Bronchial epithelial cell (primary cell): ENCODE measurements around the gene CCDC137. TPM values are rescaled to one million over a fixed set of nuclear protein-coding genes. Genes with fewer than 3 reads are reported as not detected.

Experiments used
- DNase-seq: peaks from one replicate; pipeline ENCODE4 v3.0.0-alpha.2; 2010; ENCODE audit warnings: low read depth
- FAIRE-seq: peaks from 2 replicates; lab custom pipeline; 2011; peaks lifted over from hg19 to GRCh38; lab: Jason Lieb, UNC
- H3K27me3 ChIP-seq: 2 replicates; pipeline ENCODE4 v1.5.1; 2011; ENCODE audit warnings: low read length; ENCODE audit not compliant: control insufficient read depth, insufficient read depth
- H3K36me3 ChIP-seq: 2 replicates; pipeline ENCODE4 v1.5.1; 2011; ENCODE audit warnings: low read length; ENCODE audit not compliant: control insufficient read depth, insufficient read depth
- H3K4me3 ChIP-seq: 2 replicates; pipeline ENCODE4 v1.5.1; 2011; ENCODE audit warnings: mild to moderate bottlenecking, low read depth, low read length, control low read depth
- total RNA-seq: library from RNA; depleted of rRNA; stranded (reverse); fragments of >200 nt; gene quantifications from 2 replicates; pipeline ENCODE4 v1.2.1, GENCODE V29; 2014
- TF ChIP-seq, protein P1 (sequence below): IDR thresholded peaks from 2 replicates; pipeline ENCODE4 v1.5.1; 2011; ENCODE audit warnings: mild to moderate bottlenecking, moderate library complexity, low read length, control low read depth, inconsistent platforms; ENCODE audit not compliant: insufficient read depth, severe bottlenecking

CCDC137 gene
- total RNA-seq, 1 donor from 2014 or later = 6.8 TPM

DNA sequence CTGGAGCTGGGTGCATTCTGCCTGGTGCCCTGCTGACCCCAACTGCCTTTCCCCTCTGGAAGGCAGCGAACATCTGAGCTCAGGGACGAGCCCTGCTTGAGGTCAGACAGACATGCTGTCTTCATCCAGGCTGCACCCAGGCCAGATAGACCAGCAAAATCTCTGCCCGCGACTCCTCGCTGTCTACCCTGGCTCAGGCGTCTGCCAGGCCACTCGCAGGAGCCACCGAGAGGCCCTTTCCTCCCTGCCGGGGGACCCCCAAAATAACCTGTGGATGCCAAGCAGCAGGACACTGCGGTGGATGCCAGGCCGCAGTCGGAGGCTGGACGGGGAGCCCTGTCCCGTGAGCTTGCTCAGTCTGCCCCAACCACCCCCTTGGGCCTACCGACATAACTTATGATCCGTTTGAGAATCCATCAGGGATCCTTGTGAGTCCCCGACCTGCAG, 42.2 kb downstream of the CCDC137 start:
- TF ChIP-seq, protein P1, sequence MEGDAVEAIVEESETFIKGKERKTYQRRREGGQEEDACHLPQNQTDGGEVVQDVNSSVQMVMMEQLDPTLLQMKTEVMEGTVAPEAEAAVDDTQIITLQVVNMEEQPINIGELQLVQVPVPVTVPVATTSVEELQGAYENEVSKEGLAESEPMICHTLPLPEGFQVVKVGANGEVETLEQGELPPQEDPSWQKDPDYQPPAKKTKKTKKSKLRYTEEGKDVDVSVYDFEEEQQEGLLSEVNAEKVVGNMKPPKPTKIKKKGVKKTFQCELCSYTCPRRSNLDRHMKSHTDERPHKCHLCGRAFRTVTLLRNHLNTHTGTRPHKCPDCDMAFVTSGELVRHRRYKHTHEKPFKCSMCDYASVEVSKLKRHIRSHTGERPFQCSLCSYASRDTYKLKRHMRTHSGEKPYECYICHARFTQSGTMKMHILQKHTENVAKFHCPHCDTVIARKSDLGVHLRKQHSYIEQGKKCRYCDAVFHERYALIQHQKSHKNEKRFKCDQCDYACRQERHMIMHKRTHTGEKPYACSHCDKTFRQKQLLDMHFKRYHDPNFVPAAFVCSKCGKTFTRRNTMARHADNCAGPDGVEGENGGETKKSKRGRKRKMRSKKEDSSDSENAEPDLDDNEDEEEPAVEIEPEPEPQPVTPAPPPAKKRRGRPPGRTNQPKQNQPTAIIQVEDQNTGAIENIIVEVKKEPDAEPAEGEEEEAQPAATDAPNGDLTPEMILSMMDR = no peak
- FAIRE-seq = no peak
- DNase-seq = no peak
- no peaks in the 10 kb centered on the region for H3K27me3 ChIP-seq
- H3K4me3 ChIP-seq = no peak overlapping the region
- H3K36me3 ChIP-seq = peaks cover 20% of the 10 kb centered on the region

DNA sequence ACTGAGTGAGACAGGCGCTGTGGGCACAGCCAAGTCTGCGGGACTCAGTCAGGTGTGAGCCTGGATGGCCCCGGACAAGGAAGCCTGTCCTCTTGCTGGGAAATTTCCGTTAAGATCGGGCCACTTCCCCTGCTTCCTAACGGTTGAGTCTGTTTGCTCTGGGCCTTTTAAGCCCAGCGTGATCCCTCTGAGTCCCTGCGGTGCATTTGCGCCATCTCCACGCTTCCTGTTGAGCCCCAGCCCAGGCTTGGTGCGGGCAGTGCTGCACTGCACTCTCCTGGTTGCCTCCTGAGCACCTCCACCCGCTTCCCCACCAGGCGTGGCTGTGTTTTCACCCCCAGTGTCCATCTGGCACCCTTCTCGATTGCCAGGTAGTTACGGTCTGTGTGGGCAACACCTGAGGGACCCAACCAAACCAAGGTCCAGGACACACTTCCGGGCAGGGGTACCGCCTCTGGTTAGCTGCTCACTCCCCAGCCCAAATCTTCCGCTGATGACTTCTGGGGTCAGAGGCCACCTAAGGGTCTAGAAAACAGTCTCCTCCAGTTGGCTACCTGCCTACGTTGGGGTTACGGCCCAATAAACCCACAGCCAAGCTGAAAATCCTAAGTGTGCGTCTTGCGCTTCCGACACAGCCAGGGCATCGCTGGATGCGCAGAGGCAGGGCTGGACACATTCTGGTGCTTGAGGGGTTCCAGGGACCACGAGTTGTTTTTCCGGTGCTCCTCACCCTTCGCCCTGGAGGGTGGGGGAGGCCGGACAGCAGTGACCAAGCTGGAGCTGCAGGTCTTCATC, 44.2 kb downstream of the CCDC137 start:
- no peak for FAIRE-seq

DNA sequence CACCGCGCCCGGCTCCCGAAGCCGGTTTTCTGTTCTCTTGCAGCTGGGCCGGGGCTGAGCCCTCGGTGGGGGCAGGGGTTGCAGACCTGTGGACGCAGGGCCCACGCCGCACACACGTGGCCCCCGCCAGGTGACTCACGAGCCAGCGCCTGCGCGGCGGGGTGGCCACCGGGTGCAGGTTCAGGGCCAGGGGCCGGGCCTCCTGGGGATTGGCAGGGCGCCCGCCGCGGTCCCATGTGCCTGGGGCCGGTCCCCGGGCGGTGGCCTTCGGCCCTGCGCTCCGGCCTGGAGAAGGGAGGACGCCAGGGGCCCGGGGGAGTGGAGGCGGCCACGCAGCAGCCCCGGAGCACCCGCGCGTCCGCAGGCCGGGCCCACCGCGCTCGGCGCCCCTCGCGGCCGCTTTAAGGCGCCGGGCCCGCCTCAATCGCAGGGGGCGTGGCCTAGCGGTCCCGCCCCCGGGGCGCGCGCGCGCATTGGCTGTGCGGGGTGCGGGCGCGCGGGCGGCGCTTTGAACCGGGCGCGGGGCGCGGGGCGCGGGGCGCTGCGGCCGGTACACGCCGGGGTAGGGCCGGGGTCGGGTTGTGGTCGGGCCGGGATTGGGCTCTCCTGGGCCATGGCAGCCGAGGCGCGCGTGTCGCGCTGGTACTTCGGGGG, 45.4 kb downstream of the CCDC137 start, which contains the start of gene SLC25A10:
SLC25A10 (plus strand) TSS at position 471 of the 654 bp plus-strand sequence; CDS start at position 614, 143 bp downstream.
- FAIRE-seq = no peak
- H3K36me3 ChIP-seq = peaks cover 10% of the 10 kb centered on the region
- peak; percentile 67 for DNase-seq
- no peaks in the 10 kb centered on the region for H3K27me3 ChIP-seq
- TF ChIP-seq, protein P1 = no peak
- peak within 1 kb of the TSS; percentile 62 for H3K4me3 ChIP-seq

More for the DNA sequence above, 44.2 kb downstream of the CCDC137 start:
- peaks cover 15% of the 10 kb centered on the region for H3K36me3 ChIP-seq
- TF ChIP-seq, protein P1 = no peak
- no peak overlapping the region for H3K4me3 ChIP-seq
- no peak for DNase-seq
- H3K27me3 ChIP-seq = no peaks in the 10 kb centered on the region

DNA sequence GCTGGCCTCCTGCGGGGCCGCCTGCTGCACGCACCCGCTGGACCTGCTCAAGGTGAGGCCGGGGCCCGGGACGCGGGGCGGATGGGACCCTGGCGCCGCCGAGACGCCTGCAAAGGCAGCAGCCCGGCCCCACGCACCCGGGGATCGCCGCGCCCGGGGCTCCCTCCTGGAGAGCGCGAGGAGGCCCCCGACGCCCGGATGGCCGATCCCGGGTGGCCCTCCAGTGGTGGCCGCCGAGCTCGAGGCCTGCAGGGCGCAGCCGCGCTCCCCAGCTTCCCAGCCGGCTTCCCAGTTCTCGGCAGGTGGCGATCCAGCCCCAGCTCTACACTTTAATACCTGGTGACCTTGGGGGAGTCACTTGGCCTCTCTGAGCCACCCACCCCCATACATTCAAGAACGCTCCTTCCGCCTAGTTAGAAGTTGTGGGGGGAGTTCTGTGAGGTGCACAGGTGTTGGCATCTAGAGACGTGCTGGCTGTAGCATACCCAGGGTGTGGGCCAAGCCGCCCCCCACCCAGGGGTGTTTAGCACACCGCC, 46.0 kb downstream of the CCDC137 start:
- Histone ChIP-seq H3K36me3 (peaks cover 11% of the 10 kb centered on the region), H3K27me3 (no peaks in the 10 kb centered on the region), H3K4me3 (peak overlapping the region; percentile 62)
- FAIRE-seq = no peak
- TF ChIP-seq, protein P1 = peak; percentile 37
- DNase-seq = no peak

DNA sequence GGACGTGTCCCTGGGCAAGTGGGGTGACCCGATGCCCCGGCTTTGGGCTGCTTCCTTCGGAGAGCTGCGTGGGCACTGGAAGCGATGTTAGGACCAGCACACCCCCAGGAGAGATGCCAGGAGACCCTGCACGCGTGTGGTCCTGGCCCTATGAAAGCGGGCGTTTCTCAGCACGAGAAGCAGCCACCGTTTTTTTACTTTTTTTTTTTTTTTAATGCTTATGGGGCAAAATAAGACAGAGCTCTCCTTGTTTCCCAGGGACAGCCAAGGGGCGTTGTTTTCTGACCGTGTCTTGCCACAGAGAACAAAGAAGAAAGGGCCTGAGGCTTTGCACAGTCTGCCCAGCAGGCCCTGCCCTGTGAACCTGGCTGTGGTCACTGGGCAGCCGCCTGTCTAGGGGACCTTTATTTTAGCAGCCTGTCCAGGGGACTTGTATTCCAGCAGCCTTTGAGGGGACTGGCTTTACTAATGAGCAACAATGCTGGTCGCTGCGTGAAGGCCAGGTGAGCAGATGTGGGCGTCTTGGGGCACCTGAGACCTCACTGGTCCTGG, 46.5 kb downstream of the CCDC137 start:
- Histone ChIP-seq H3K4me3 (peak overlapping the region; percentile 62), H3K36me3 (peaks cover 7% of the 10 kb centered on the region), H3K27me3 (no peaks in the 10 kb centered on the region)
- FAIRE-seq = no peak
- no peak for DNase-seq
- TF ChIP-seq, protein P1 = no peak
